Caco-2 (cell line): ENCODE data around the gene FKBP1B. TPM values are rescaled to one million over a fixed set of nuclear protein-coding genes. Genes with fewer than 3 reads are reported as not detected.
A peak's percentile ranks its signal among the peaks of the same experiment; 100 is the strongest.

ENCODE experiments used
- BruUV-seq: library from RNA; stranded (reverse); fragments of 400-500 nt; replicated peaks from 2 replicates; lab custom pipeline; 2021; lab: Mats Ljungman, UMichigan
- CTCF ChIA-PET: fragments of 300-600 bp; sonication (Branson Sonifier 250); formaldehyde crosslinking; loops from one replicate; lab custom pipeline; 2022; ENCODE audit warnings: antibody characterized with exemption; lab: Charles Lee
- POLR2A ChIA-PET: fragments of 300-600 bp; sonication (Branson Sonifier 250); formaldehyde crosslinking; loops from one replicate; lab custom pipeline; 2022; ENCODE audit warnings: antibody characterized with exemption; lab: Charles Lee
- DNase-seq, 2 experiments: peaks; one replicate each; pipeline versions ENCODE4 v3.0.0 to v3.0.0-alpha.2; 2020 to 2022
- H3K27me3 ChIP-seq: replicated peaks from 2 replicates; pipeline ENCODE4 v1.6.0; 2011; ENCODE audit warnings: low read length; ENCODE audit not compliant: control insufficient read depth, insufficient read depth
- H3K36me3 ChIP-seq: 2 replicates; pipeline ENCODE4 v1.5.1; 2011; ENCODE audit warnings: low read length; ENCODE audit not compliant: control insufficient read depth, insufficient read depth
- H3K4me1 ChIP-seq: fragments of 250-450 bp; sonication (Bioruptor Pico); 2 replicates; pipeline ENCODE4 v1.5.1; 2020; ENCODE audit warnings: mild to moderate bottlenecking
- H3K4me3 ChIP-seq: 2 replicates; pipeline ENCODE4 v1.5.1; 2011; ENCODE audit warnings: low read depth, mild to moderate bottlenecking, control low read depth, low read length
- H3K9me3 ChIP-seq: fragments of 250-450 bp; sonication (Bioruptor Pico); 2 replicates; pipeline ENCODE4 v1.5.1; 2020; ENCODE audit warnings: mild to moderate bottlenecking, moderate library complexity
- H3K27ac Mint-ChIP-seq: one replicate; pipeline ENCODE4 v1.8.0; 2022; ENCODE audit warnings: mixed read lengths; ENCODE audit not compliant: unreplicated experiment
- H3K27me3 Mint-ChIP-seq: one replicate; pipeline ENCODE4 v1.8.0; 2022; ENCODE audit warnings: mixed read lengths; ENCODE audit not compliant: insufficient read depth, unreplicated experiment
- H3K36me3 Mint-ChIP-seq: one replicate; pipeline ENCODE4 v1.8.0; 2022; ENCODE audit warnings: mild to moderate bottlenecking, mixed read lengths; ENCODE audit not compliant: insufficient read depth, unreplicated experiment
- H3K4me1 Mint-ChIP-seq: one replicate; pipeline ENCODE4 v1.8.0; 2022; ENCODE audit warnings: low read depth, mixed read lengths; ENCODE audit not compliant: unreplicated experiment
- H3K4me3 Mint-ChIP-seq: one replicate; pipeline ENCODE4 v1.8.0; 2022; ENCODE audit warnings: mild to moderate bottlenecking, moderate library complexity, mixed read lengths; ENCODE audit not compliant: unreplicated experiment
- H3K9me3 Mint-ChIP-seq: one replicate; pipeline ENCODE4 v1.8.0; 2022; ENCODE audit warnings: mixed read lengths; ENCODE audit not compliant: unreplicated experiment
- CTCF ChIP-seq, 2 experiments: fragments of 200-600 bp in 1 of 2; IDR thresholded peaks; 1 replicate in 1 of 2; 2 replicates in 1 of 2; pipeline versions ENCODE4 v1.5.1 to v1.8.0; 2011 to 2022; ENCODE audit warnings: antibody characterized with exemption in 1 of 2, control low read depth in 1 of 2, inconsistent platforms in 1 of 2, low read depth in 1 of 2, low read length in 1 of 2, mild to moderate bottlenecking in 1 of 2, moderate library complexity in 1 of 2; ENCODE audit not compliant: insufficient read depth in 1 of 2, severe bottlenecking in 1 of 2, unreplicated experiment in 1 of 2
- intact Hi-C: fragments of 100-400 bp; cut with micrococcal nuclease; formaldehyde crosslinking; loops from one replicate; pipeline ENCODE4 v1.10.0; 2022; ENCODE audit not compliant: unreplicated experiment
- total RNA-seq: library from RNA; stranded (reverse); gene quantifications from 2 replicates; pipeline ENCODE4 v1.2.3, GENCODE V29; 2022

FKBP1B gene
- total RNA-seq, 1 experiment from 2014 or later: 3.2 TPM

GRCh38 chr2:24076849-24077534, 27.5 kb downstream of the FKBP1B start:
- no peaks in the 10 kb centered on the region for H3K27me3 Mint-ChIP-seq
- no peak for DNase-seq
- H3K4me3 Mint-ChIP-seq: peak overlapping the region; percentile 99
- peaks cover 23% of the 10 kb centered on the region for H3K4me1 Mint-ChIP-seq
- POLR2A ChIA-PET: interaction anchor here (0.6 to 2.3 kb wide), 10 partner anchors 8 to 906 kb away, joined by 3 to 47 read pairs (median 6); partner anchors contain the start of genes ATAD2B, FAM228B, PFN4 and TP53I3
- Histone ChIP-seq H3K27me3 (no peaks in the 10 kb centered on the region), H3K4me1 (peaks cover 17% of the 10 kb centered on the region), H3K4me3 (peak overlapping the region; percentile 72), H3K9me3 (no peaks in the 10 kb centered on the region), H3K36me3 (peaks cover 2% of the 10 kb centered on the region)
- peaks cover 71% of the 10 kb centered on the region for H3K36me3 Mint-ChIP-seq
- no TSS peak for BruUV-seq
- peak overlapping the region; percentile 96 for H3K27ac Mint-ChIP-seq
- TF ChIP-seq CTCF (IDR thresholded peaks at IDR 0.05; ENCODE audit: insufficient read depth in 1 of 2, low read depth in 1 of 2, low read length in 1 of 2, severe bottlenecking in 1 of 2, unreplicated experiment in 1 of 2): no peak
- CTCF ChIA-PET: interaction anchor here (0.5 to 2.2 kb wide), 13 partner anchors 8 to 716 kb away, joined by 3 to 30 read pairs (median 5); partner anchors contain the start of genes ATAD2B, CENPO, FAM228B and FKBP1B
- intact Hi-C loops: loop anchor here (1.0 to 2.0 kb wide), 7 partner anchors 7 to 150 kb away; partner anchors contain the start of genes ATAD2B, FAM228B, PFN4 and TP53I3
- H3K9me3 Mint-ChIP-seq: no peaks in the 10 kb centered on the region

- TSS peak; percentile 76 for BruUV-seq
- Mint-ChIP-seq H3K9me3 (no peaks in the 10 kb centered on the region), H3K4me3 (peak overlapping the region; percentile 99), H3K4me1 (peaks cover 28% of the 10 kb centered on the region), H3K27ac (peak overlapping the region; percentile 96), H3K27me3 (no peaks in the 10 kb centered on the region), H3K36me3 (peaks cover 71% of the 10 kb centered on the region)
- ChIA-PET POLR2A (interaction anchor here (1.2 to 2.3 kb wide), 2 partner anchors 30 to 153 kb away, joined by 5 to 47 read pairs; partner anchors contain the start of gene WDCP), CTCF (interaction anchor here (1.1 to 2.0 kb wide), 3 partner anchors 31 to 150 kb away, joined by 4 to 30 read pairs (median 11); partner anchors contain the start of genes ATAD2B and WDCP)
- intact Hi-C loops: loop anchor here (2.0 kb wide), 2 partner anchors 87 to 151 kb away; partner anchors contain the start of gene ATAD2B
- Histone ChIP-seq H3K4me1 (peaks cover 17% of the 10 kb centered on the region), H3K4me3 (peak overlapping the region; percentile 72), H3K27me3 (no peaks in the 10 kb centered on the region), H3K36me3 (peaks cover 2% of the 10 kb centered on the region), H3K9me3 (no peaks in the 10 kb centered on the region)
- DNase-seq: peak in 1 of 2 experiments; percentile 25
- no peak for TF ChIP-seq CTCF (IDR thresholded peaks at IDR 0.05; ENCODE audit: insufficient read depth in 1 of 2, low read depth in 1 of 2, low read length in 1 of 2, severe bottlenecking in 1 of 2, unreplicated experiment in 1 of 2)
These were observed 28.0 kb downstream of the FKBP1B start for GRCh38 chr2:24077535-24077877.

GRCh38 chr2:24077879-24078278, 28.3 kb downstream of the FKBP1B start:
- Mint-ChIP-seq H3K27ac (peak overlapping the region; percentile 96), H3K27me3 (no peaks in the 10 kb centered on the region), H3K36me3 (peaks cover 69% of the 10 kb centered on the region), H3K9me3 (no peaks in the 10 kb centered on the region), H3K4me3 (peak overlapping the region; percentile 99), H3K4me1 (peaks cover 28% of the 10 kb centered on the region)
- intact Hi-C loops: loop anchor here (2.0 kb wide), 2 partner anchors 87 to 151 kb away; partner anchors contain the start of gene ATAD2B
- no TSS peak for BruUV-seq
- Histone ChIP-seq H3K36me3 (peaks cover 2% of the 10 kb centered on the region; the same call in 1 of the 2 replicates), H3K4me1 (peaks cover 20% of the 10 kb centered on the region), H3K4me3 (peak overlapping the region; percentile 72), H3K27me3 (no peaks in the 10 kb centered on the region), H3K9me3 (no peaks in the 10 kb centered on the region)
- POLR2A ChIA-PET: interaction anchor here (2.3 kb wide), 1 partner anchor 31 kb away, joined by 47 read pairs; the partner anchor contains the start of gene WDCP
- CTCF ChIA-PET: no interaction called here
- DNase-seq: peak; percentile 52 to 55
- no peak for TF ChIP-seq CTCF (IDR thresholded peaks at IDR 0.05; ENCODE audit: insufficient read depth in 1 of 2, low read depth in 1 of 2, low read length in 1 of 2, severe bottlenecking in 1 of 2, unreplicated experiment in 1 of 2)
